Astrocyte (in vitro differentiated cells and primary cell): ENCODE data around the gene CALML5.

ENCODE experiments used
- EZH2 ChIP-seq: IDR thresholded peaks from 2 replicates; pipeline ENCODE4 v1.6.1; 2012; ENCODE audit warnings: mild to moderate bottlenecking, low read length, inconsistent platforms; ENCODE audit not compliant: insufficient read depth
- TF ChIP-seq, protein P1 (sequence below): IDR thresholded peaks from 2 replicates; pipeline ENCODE4 v1.5.1; 2011; ENCODE audit warnings: low read depth, mild to moderate bottlenecking, inconsistent platforms, low read length, moderate library complexity; ENCODE audit not compliant: insufficient read depth

DNA sequence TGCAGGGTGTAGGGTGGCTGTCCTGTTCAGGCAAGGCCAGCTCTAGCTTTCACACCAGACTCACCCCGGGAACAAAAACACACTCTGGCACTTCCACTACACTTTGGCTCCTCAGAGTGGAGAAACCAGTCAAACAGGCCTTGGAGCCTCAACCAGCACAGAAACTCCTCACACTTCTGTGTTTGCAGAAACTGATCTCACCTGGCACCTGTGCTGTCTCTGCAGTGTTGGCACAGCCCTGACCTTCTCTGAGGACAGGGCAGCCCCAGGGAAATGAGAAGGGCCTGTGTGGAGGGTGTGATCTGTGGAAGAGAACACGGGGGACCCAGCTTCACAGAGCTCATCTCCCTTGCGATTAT lies 4.1 kb upstream of the CALML5 start:
- TF ChIP-seq, protein P1, sequence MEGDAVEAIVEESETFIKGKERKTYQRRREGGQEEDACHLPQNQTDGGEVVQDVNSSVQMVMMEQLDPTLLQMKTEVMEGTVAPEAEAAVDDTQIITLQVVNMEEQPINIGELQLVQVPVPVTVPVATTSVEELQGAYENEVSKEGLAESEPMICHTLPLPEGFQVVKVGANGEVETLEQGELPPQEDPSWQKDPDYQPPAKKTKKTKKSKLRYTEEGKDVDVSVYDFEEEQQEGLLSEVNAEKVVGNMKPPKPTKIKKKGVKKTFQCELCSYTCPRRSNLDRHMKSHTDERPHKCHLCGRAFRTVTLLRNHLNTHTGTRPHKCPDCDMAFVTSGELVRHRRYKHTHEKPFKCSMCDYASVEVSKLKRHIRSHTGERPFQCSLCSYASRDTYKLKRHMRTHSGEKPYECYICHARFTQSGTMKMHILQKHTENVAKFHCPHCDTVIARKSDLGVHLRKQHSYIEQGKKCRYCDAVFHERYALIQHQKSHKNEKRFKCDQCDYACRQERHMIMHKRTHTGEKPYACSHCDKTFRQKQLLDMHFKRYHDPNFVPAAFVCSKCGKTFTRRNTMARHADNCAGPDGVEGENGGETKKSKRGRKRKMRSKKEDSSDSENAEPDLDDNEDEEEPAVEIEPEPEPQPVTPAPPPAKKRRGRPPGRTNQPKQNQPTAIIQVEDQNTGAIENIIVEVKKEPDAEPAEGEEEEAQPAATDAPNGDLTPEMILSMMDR: no peak
- no peak for TF ChIP-seq EZH2
